HG03196 (cell line): ENCODE measurements around the gene HSD17B1.
"Not testable (repeated sequence)": the region's sequence is repeated elsewhere in the genome, so short reads cannot be mapped to it uniquely, and the experiment has no call there.

Experiments
- ATAC-seq: cut with Tn5 transposase; IDR thresholded peaks from one replicate; pipeline ENCODE4 v1.9.1; 2021; ENCODE audit not compliant: unreplicated experiment

HSD17B1 gene

DNA sequence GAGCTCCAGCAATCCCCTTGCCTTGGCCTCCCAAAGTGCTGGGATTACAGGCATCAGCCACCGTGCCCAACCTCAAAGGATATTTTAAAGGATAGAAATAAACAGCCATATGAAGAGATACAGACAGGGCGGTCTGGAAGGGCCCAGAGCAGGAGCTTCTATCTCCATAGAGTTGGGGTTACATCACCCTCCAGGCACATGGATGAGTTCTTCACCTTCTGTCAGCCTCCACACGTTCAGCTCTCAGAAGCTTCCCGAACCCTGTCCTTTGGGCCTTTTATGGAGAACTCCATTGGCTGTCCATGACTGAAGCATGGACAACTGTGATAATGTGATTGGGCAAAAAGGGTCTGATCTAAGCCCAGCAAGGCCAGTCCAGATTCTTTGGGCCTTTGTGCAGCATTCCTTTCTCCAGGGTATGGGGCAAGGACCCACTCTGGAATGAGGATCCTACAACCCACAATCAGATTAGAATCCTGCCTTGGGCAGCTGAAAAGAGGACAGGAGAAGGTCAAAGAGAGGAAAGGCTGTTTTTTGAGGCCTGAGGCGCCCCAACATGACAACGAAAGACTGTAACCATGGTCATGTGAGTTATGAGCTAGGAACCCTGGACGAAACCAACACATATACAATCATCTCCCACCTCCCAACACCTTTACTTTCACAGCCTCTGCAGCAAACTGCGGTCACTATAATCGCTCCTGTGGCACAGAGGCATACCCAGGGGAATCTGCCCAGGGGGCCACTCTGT is 6.8 kb upstream of the HSD17B1 start:
- not testable (repeated sequence) for ATAC-seq

DNA sequence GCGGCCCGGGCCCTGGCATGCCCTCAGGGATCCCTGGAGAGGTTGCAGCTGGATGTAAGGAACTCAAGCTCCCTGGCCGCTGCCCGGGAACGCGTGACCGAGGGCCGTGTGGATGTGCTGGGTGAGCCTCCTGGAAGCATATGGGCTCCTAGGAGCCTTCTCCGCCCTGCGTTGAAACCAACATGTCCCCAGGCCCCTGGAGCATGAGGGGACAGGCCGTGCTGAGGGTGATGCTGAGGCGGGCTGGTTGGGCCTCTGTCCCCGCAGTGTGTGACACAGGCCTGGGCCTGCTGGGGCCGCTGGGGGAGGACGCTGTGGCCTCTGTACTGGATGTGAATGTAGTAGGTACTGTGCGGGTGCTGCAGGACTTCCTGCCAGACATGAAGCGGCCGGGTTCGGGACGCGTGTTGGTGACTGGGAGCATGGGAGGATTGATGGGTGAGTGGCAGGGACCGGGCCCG is 5.7 kb upstream of the HSD17B1 start:
- ATAC-seq: no peak

DNA sequence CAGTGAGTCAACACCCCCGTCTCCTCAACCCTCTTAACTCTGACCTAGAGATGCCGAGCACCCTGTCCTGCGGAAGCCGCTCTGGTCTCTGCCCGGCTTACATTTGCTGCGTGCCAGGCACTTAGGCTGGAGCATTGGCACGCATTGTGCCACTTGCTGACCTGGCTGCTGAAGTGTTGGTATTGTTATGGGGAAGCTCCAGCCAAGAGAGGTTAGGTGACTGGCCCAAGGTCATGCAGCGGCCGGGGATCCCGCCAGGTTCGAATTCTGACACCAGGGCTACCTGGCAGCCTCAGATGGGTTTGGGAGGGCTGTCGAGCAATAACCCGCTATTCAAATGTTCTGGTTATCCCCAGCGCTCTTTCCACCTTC is 5.0 kb upstream of the HSD17B1 start:
- no peak for ATAC-seq

DNA sequence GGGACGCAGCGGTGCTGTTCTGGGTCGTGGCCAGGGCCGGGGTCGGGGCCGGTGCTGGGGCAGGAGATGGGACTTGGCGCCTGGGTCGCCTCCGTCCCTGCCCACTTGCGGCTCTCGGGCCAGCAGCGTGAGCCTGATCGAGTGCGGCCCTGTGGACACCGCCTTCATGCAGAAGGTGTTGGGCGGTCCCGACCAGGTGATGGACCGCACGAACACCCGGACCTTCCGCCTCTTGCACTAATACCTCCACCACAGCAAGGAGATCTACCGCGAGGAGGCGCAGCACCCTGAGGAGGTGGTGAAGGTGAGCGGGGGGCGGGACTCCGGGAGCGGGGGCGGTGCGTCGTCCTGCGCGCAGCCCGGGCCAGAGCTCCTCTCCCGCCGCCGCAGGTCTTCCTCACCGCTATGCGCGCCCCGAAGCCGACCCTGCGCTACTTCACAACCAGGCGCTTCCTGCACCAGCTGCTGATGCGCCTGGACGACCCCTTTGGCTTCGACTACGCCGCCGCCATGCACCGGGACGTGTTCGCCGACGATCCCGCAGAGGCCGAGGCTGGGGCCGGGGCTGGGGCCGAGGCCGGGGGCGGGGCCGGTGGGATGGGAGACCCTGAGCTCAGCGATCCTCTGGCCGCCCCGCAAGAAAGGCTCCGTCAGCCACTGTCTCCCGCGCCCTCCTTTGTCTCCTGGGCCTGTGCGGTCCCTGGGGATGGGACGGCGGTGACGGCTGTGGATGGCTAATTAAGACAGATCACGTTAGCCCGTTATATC is 4.5 kb upstream of the HSD17B1 start:
- ATAC-seq: no peak

DNA sequence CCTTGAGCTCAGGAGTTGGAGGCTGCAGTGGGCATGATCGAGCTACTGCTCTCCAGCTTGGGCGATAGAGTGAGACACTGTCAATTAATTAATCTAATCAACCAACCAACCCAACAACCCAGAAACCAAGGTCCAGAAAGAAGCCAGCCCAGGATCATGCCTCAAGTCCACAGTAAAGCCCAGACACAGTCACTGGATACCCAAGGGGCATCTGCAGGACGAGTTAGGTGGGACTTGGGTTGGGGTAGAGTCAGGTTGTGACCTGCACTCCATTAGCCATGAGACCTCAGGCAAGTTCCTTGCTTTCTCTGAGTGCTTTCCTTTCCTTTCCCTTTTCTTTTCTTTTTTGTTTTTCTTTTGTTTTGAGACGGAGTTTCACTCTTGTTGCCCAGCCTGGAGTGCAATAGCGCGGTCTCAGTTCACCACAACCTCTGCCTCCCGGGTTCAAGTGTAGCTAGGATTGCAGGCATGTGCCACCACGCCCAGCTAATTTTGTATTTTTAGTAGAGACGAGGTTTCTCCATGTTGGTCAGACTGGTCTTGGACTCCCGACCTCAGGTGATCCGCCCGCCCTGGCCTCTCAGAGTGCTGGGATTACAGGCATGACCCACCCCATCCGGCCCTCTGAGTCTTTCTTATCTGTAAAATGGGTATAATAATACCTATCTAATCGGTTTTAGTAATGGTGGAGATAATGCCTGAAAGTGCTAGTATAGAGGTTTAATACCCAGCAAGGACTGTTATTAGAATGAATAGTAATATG is 3.5 kb upstream of the HSD17B1 start:
- no peak for ATAC-seq

- no peak for ATAC-seq
These were observed 567 bp downstream of the HSD17B1 start for GRCh38 chr17:42553161-42553818.

- no peak for ATAC-seq
These were observed 1.1 kb downstream of the HSD17B1 start for GRCh38 chr17:42553866-42554249.

DNA sequence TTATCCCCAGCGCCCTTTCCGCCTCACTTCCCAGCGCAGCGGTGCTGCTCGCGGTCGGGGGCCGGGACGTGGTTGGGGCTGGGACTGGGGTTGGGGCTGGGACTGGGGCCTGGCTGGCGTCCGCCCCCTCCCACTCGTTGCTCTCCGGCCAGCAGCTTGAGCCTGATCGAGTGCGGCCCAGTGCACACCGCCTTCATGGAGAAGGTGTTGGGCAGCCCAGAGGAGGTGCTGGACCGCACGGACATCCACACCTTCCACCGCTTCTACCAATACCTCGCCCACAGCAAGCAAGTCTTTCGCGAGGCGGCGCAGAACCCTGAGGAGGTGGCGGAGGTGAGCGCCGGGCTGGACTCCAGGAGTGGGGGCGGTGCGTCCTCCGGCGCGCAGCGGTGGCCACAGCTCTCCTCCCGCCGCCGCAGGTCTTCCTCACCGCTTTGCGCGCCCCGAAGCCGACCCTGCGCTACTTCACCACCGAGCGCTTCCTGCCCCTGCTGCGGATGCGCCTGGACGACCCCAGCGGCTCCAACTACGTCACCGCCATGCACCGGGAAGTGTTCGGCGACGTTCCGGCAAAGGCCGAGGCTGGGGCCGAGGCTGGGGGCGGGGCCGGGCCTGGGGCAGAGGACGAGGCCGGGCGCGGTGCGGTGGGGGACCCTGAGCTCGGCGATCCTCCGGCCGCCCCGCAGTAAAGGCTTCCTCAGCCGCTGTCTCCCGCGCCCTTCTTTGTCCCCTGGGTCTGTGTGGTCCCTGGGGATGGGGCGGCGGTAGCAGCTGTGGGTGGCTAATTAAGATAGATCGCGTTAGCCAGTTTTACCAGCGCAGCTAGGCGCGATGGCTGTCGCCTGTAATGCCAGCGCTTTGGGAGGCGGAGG is 1.8 kb downstream of the HSD17B1 start:
- peak; percentile 63 for ATAC-seq

- ATAC-seq: no peak
These were observed 2.4 kb downstream of the HSD17B1 start for GRCh38 chr17:42555122-42555622.

GRCh38 chr17:42555961-42556617 is 3.4 kb downstream of the HSD17B1 start:
- not testable (repeated sequence) for ATAC-seq

DNA sequence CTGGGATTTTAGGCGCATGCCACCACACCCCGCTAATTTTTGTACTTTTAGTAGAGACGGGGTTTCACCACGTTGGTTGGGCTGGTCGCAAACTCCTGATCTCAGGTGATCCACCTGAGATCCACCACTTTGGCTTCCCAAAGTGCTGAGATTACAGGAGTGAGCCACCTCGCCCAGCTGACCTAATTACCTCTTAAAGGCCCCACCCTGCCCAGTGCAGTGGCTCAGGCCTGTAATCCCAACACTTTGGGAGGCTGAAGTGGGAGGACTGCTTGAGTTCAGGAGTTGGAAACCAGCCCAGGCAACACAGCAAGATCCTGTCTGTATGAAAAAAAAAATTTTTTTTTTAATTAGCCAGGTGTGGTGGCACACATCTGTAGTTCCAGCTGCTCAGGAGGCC is 6.4 kb downstream of the HSD17B1 start:
- no peak for ATAC-seq

DNA sequence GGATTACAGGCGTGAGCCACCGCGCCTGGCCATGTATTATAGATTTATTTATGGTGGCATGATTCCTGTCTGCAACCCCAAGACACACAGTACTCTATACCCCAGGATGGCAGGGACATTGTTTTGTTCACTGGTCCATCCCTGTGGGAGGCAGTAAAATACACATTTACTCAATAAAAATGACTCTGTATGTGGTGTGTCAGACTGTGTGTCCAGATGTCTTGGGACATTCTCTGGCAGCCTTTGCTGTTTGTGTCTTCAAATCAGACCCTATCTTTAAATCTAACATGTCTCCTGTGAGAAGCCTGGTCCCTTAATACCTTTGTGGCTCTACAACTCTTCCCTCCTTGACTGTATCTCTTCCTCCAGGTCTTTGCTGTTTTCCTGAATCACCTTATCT is 7.5 kb downstream of the HSD17B1 start:
- no peak for ATAC-seq

DNA sequence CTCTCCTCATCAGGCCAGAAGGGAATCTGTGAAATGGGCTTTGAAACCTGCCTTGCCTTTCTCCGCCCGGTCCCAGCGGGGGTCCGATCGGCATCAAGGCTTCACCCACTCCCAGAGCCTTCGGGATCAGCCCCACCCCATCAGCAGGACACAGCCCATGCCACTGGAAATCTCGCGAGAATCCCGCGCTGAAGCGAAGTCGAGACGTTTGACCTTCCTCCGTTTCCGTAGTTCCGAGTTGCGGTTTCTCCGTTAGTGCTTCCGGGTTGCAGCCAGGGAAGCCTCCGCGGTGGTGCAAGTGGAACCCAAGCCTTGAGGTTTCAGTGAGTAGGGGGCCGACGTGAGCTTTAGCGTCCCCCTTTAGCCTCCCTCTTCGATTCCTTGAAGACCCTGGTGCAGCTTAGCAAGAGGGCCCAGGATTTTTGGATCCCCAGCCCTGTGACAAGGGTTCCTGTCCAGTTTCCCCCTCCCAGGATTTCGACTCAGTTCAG is 9.2 kb downstream of the HSD17B1 start, which contains the start of gene COASY:
TSS of gene COASY (plus strand) at position 252 of the 491 bp plus-strand sequence. CDS start 475 bp downstream, outside the sequence.
- ATAC-seq: peak; percentile 54

DNA sequence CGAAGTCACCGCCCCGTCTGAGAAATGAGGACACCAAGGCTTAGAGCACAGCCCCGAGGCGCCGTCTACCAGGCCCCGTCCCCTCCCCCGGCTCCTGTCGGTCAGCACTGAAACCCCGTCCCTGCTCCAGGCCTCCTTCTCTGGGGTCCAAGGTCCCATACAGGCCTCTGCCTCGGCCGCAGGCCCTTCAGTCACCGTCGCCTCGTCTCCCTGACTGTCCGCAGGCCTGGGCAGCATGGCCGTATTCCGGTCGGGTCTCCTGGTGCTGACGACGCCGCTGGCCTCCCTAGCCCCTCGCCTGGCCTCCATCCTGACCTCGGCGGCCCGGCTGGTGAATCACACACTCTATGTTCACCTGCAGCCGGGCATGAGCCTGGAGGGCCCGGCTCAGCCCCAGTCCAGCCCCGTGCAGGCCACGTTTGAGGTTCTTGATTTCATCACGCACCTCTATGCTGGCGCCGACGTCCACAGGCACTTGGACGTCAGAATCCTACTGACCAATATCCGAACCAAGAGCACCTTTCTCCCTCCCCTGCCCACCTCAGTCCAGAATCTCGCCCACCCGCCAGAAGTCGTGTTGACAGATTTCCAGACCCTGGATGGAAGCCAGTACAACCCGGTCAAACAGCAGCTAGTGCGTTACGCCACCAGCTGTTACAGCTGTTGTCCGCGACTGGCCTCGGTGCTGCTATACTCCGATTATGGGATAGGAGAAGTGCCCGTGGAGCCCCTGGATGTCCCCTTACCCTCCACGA is 9.8 kb downstream of the HSD17B1 start:
- no peak for ATAC-seq

- no peak for ATAC-seq
These were observed 10.4 kb downstream of the HSD17B1 start for GRCh38 chr17:42563143-42563509.

DNA sequence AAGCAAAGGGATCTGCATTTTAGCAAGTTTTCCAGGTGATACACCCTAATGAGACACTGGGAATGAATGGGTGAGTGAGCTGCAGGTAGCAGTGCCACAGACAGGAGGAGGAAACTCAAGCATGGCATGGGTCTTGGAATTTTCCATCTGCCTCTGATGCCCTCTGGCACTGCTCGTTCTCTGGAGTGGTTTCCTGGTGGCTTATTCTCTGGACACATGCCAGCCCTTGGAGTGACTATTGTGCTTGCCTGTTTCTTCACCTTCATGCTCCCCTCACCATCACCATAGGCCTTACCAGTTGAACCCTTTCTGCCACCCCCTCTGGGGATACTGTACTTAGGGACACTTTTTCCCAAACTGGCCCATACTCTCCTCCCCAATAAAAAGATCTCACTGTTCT is 10.8 kb downstream of the HSD17B1 start:
- ATAC-seq: no peak

DNA sequence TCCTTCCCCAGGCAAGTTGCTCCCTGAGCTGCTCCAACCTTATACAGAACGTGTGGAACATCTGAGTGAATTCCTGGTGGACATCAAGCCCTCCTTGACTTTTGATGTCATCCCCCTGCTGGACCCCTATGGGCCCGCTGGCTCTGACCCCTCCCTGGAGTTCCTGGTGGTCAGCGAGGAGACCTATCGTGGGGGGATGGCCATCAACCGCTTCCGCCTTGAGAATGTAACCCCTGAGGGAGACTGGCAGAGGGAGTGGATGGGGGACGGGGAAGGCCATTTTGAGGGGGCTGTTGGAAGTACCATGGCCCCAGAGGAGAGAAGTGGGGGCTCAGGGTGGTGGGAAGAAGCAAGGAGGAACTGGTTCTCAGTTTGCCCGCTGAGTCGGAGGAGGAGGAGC is 11.2 kb downstream of the HSD17B1 start:
- ATAC-seq: no peak

GRCh38 chr17:42564815-42565522 is 12.2 kb downstream of the HSD17B1 start:
- ATAC-seq: no peak
